ENCODE data around the gene AKT3.

The AKT3 gene

GRCh38 chr1:243731301-243731891 is 118.6 kb downstream of the AKT3 start:
- no peak for ATAC-seq

- no peak for ATAC-seq
Measured at GRCh38 chr1:243730487-243731150, 119.4 kb downstream of the AKT3 start.

- no peak for ATAC-seq
Measured at GRCh38 chr1:243729956-243730355, 120.1 kb downstream of the AKT3 start.

GRCh38 chr1:243727503-243728203 is 122.4 kb downstream of the AKT3 start:
- no peak for ATAC-seq

GRCh38 chr1:243726806-243727502 is 123.1 kb downstream of the AKT3 start:
- no peak for ATAC-seq

- no peak for ATAC-seq
Measured at GRCh38 chr1:243725846-243726245, 124.2 kb downstream of the AKT3 start.

GRCh38 chr1:243725075-243725474 is 125.0 kb downstream of the AKT3 start:
- ATAC-seq: no peak

- no peak for ATAC-seq
Measured at GRCh38 chr1:243723458-243724043, 126.5 kb downstream of the AKT3 start.

GRCh38 chr1:243723050-243723449 is 127.0 kb downstream of the AKT3 start:
- ATAC-seq: no peak

- ATAC-seq: no peak
Measured at GRCh38 chr1:243719476-243719875, 130.6 kb downstream of the AKT3 start.

GRCh38 chr1:243718893-243719292 is 131.2 kb downstream of the AKT3 start:
- ATAC-seq: no peak

- ATAC-seq: no peak
Measured at GRCh38 chr1:243718022-243718421, 132.0 kb downstream of the AKT3 start.

GRCh38 chr1:243716906-243717305 is 133.1 kb downstream of the AKT3 start:
- ATAC-seq: no peak

GRCh38 chr1:243715285-243715684 is 134.8 kb downstream of the AKT3 start:
- ATAC-seq: no peak

GRCh38 chr1:243713470-243714186 is 136.4 kb downstream of the AKT3 start:
- no peak for ATAC-seq

- ATAC-seq: no peak
Measured at GRCh38 chr1:243712941-243713340, 137.1 kb downstream of the AKT3 start.

- ATAC-seq: no peak
Measured at GRCh38 chr1:243712242-243712641, 137.8 kb downstream of the AKT3 start.

- ATAC-seq: no peak
Measured at GRCh38 chr1:243710467-243710866, 139.6 kb downstream of the AKT3 start.

- no peak for ATAC-seq
Measured at GRCh38 chr1:243708210-243708609, 141.8 kb downstream of the AKT3 start.

GRCh38 chr1:243706563-243706962 is 143.5 kb downstream of the AKT3 start:
- no peak for ATAC-seq

- ATAC-seq: no peak
Measured at GRCh38 chr1:243705585-243705984, 144.5 kb downstream of the AKT3 start.

- no peak for ATAC-seq
Measured at GRCh38 chr1:243701872-243702271, 148.2 kb downstream of the AKT3 start.

All from activated CD4-positive, CD25-positive, alpha-beta regulatory T cell treated with anti-CD3 and anti-CD28 coated beads, Interleukin-2, amount 50 U/mL, for 24 hours (primary cell).